A549 (cell line): ENCODE data around the gene WDR19. TPM values are rescaled to one million over a fixed set of nuclear protein-coding genes. Genes with fewer than 3 reads are reported as not detected.
"Not testable (repeated sequence)": the region's sequence is repeated elsewhere in the genome, so short reads cannot be mapped to it uniquely, and the experiment has no call there.

ENCODE experiments used
- ATAC-seq, 2 experiments: fragments of 200-7000 bp in 1 of 2; fragments of >200 bp in 1 of 2; cut with Nextera tagmentation in 1 of 2; cut with Tn5 transposase in 1 of 2; 3 replicates each; pipeline versions ENCODE4 v1.8.0 to v1.9.1; 2018 to 2020; ENCODE audit warnings: mild to moderate bottlenecking in 1 of 2, moderate library complexity in 1 of 2
- CTCF ChIA-PET: fragments of 300-600 bp; sonication (Branson Sonifier 250); formaldehyde crosslinking; extraction: SDS; loops from one replicate; lab custom pipeline; 2021; ENCODE audit warnings: antibody characterized with exemption, inconsistent platforms; lab: Yijun Ruan, JAX
- POLR2A ChIA-PET: fragments of 350-600 bp; formaldehyde crosslinking; extraction: SDS; loops from one replicate; lab custom pipeline; 2021; ENCODE audit warnings: antibody characterized with exemption, inconsistent platforms; lab: Yijun Ruan, JAX
- DNase-seq, 2 experiments: peaks; one replicate each; pipeline versions ENCODE4 v3.0.0 to v3.0.0-alpha.2; 2011 to 2016; ENCODE audit warnings: low read depth in 1 of 2, low spot score in 1 of 2
- FAIRE-seq: peaks from 2 replicates; lab custom pipeline; 2011; peaks lifted over from hg19 to GRCh38; lab: Jason Lieb, UNC
- H3K27ac ChIP-seq, 2 experiments: fragments of >200 bp; sonication (Bioruptor Twin); formaldehyde crosslinking; 3 replicates each; pipeline ENCODE4 v1.5.1; 2016 to 2017
- H3K4me1 ChIP-seq: fragments of >200 bp; sonication (Bioruptor Twin); formaldehyde crosslinking; 3 replicates; pipeline ENCODE4 v1.6.1; 2016
- H3K4me2 ChIP-seq: fragments of >200 bp; sonication (Bioruptor Twin); formaldehyde crosslinking; 3 replicates; pipeline ENCODE4 v1.6.1; 2016
- H3K4me3 ChIP-seq: fragments of >200 bp; sonication (Bioruptor Twin); formaldehyde crosslinking; 3 replicates; pipeline ENCODE4 v1.5.1; 2016
- H3K9me3 ChIP-seq: fragments of >200 bp; sonication (Bioruptor Twin); formaldehyde crosslinking; 3 replicates; pipeline ENCODE4 v1.6.1; 2016
- BCL3 ChIP-seq: fragments of >200 bp; sonication (Bioruptor Twin); formaldehyde crosslinking; IDR thresholded peaks from 3 replicates; pipeline ENCODE4 v1.6.1; 2016
- CBX8 ChIP-seq: fragments of 200-600 bp; sonication (generic); IDR thresholded peaks from 2 replicates; pipeline ENCODE4 v1.6.1; 2016
- CEBPB ChIP-seq, 2 experiments: fragments of >200 bp in 1 of 2; sonication (Bioruptor Twin) in 1 of 2; formaldehyde crosslinking in 1 of 2; IDR thresholded peaks; 2 replicates each; pipeline ENCODE4 v1.6.1; 2012 to 2016
- E2F6 ChIP-seq: IDR thresholded peaks from 2 replicates; pipeline ENCODE4 v1.6.1; 2012; ENCODE audit warnings: low read depth, borderline replicate concordance
- EHF ChIP-seq: fragments of 250-450 bp; sonication (Bioruptor Pico); IDR thresholded peaks from 2 replicates; pipeline ENCODE4 v1.5.0; 2020; ENCODE audit warnings: mild to moderate bottlenecking
- ELK1 ChIP-seq: fragments of 150-350 bp; IDR thresholded peaks from 2 replicates; pipeline ENCODE4 v1.6.1; 2014; ENCODE audit warnings: low read depth, mild to moderate bottlenecking, low read length
- EP300 ChIP-seq, 2 experiments: fragments of >200 bp; sonication (Bioruptor Twin); formaldehyde crosslinking; IDR thresholded peaks; 2 replicates in 1 of 2; 3 replicates in 1 of 2; pipeline ENCODE4 v1.6.1; 2016 to 2017
- GATA3 ChIP-seq: IDR thresholded peaks from 2 replicates; pipeline ENCODE4 v1.6.1; 2012; ENCODE audit warnings: borderline replicate concordance
- HOXA7 ChIP-seq: fragments of 250-450 bp; sonication (Bioruptor Pico); IDR thresholded peaks from 2 replicates; pipeline ENCODE4 v1.5.0; 2020; ENCODE audit warnings: mild to moderate bottlenecking, moderate library complexity
- HOXB13 ChIP-seq: fragments of 250-450 bp; sonication (Bioruptor Pico); IDR thresholded peaks from 2 replicates; pipeline ENCODE4 v1.5.0; 2020; ENCODE audit warnings: low read depth, mild to moderate bottlenecking, moderate library complexity
- JUNB ChIP-seq: fragments of >200 bp; sonication (Bioruptor Twin); formaldehyde crosslinking; IDR thresholded peaks from 2 replicates; pipeline ENCODE4 v1.6.1; 2016
- KDM5A ChIP-seq: fragments of 200-600 bp; sonication (generic); IDR thresholded peaks from 2 replicates; pipeline ENCODE4 v1.6.1; 2016; ENCODE audit warnings: antibody characterized with exemption, mild to moderate bottlenecking
- MAFK ChIP-seq: fragments of 450-650 bp; IDR thresholded peaks from 2 replicates; pipeline ENCODE4 v1.6.1; 2014; ENCODE audit not compliant: partially characterized antibody
- MAZ ChIP-seq: fragments of 150-350 bp; IDR thresholded peaks from 2 replicates; pipeline ENCODE4 v1.6.1; 2014; ENCODE audit warnings: antibody characterized with exemption, low read depth, low read length, borderline replicate concordance
- NPAS2 ChIP-seq: fragments of 250-450 bp; sonication (Bioruptor Pico); IDR thresholded peaks from 2 replicates; pipeline ENCODE4 v1.8.0; 2022; ENCODE audit warnings: mild to moderate bottlenecking, moderate library complexity, borderline replicate concordance
- POLR2AphosphoS2 ChIP-seq: conservative IDR thresholded peaks from 2 replicates; pipeline ENCODE4 v1.6.1; 2012; ENCODE audit warnings: low read length, improper control_type of control experiment, inconsistent platforms
- RARB ChIP-seq: fragments of 250-450 bp; sonication (Bioruptor Pico); IDR thresholded peaks from 2 replicates; pipeline ENCODE4 v1.8.0; 2021; ENCODE audit warnings: mild to moderate bottlenecking, moderate library complexity
- RNF2 ChIP-seq: fragments of 200-600 bp; sonication (generic); IDR thresholded peaks from 2 replicates; pipeline ENCODE4 v1.6.1; 2016; ENCODE audit warnings: low read depth, mild to moderate bottlenecking, antibody characterized with exemption, moderate library complexity, borderline replicate concordance
- SREBF2 ChIP-seq: fragments of 450-650 bp; IDR thresholded peaks from 2 replicates; pipeline ENCODE4 v1.6.1; 2014; ENCODE audit warnings: mild to moderate bottlenecking, moderate library complexity
- TFCP2L1 ChIP-seq: fragments of 250-450 bp; sonication (Bioruptor Pico); IDR thresholded peaks from 2 replicates; pipeline ENCODE4 v1.5.0; 2021; ENCODE audit warnings: mild to moderate bottlenecking
- TP53 ChIP-seq: fragments of 250-450 bp; sonication (Bioruptor Pico); IDR thresholded peaks from 2 replicates; pipeline ENCODE4 v1.5.0; 2021; ENCODE audit warnings: mild to moderate bottlenecking, moderate library complexity
- ZNF302 ChIP-seq: fragments of 250-450 bp; sonication (Bioruptor Pico); IDR thresholded peaks from 2 replicates; pipeline ENCODE4 v1.9.0; 2021; ENCODE audit warnings: inconsistent platforms, mild to moderate bottlenecking, moderate library complexity
- ZSCAN20 ChIP-seq: fragments of 250-450 bp; sonication (Bioruptor Pico); IDR thresholded peaks from 2 replicates; pipeline ENCODE4 v1.8.0; 2022; ENCODE audit warnings: mild to moderate bottlenecking, moderate library complexity
- WGBS: methylation state at CpG from one replicate; pipeline ENCODE4 v1.1.6; 2017; ENCODE audit errors: missing lambda C conversion rate; 5-methylcytosine and 5-hydroxymethylcytosine counted together
- polyA plus RNA-seq, 4 experiments: library from polyadenylated mRNA; depleted of rRNA in 3 of 4; stranded (reverse); fragments of >200 nt; fragmentation: RNase III in 1 of 4; extraction: RNeasy Plus Mini Kit Qiagen cat#74134 plus additional on column Dnase treatment in 1 of 4; gene quantifications; 2 replicates in 3 of 4; 3 replicates in 1 of 4; pipeline ENCODE4 v1.2.3, GENCODE V29; 2011 to 2017

Gene WDR19
- polyA plus RNA-seq, 2 of the 4 experiments (the other 2 are of a cell fraction) = 12.1 to 30.1 TPM

GRCh38 chr4:39179681-39180080 is 2.6 kb upstream of the WDR19 start:
- no peak overlapping the region for H3K4me2 ChIP-seq
- H3K27ac ChIP-seq = no peak overlapping the region
- H3K4me3 ChIP-seq = no peak overlapping the region
- WGBS = 66% methylated on average over 3 of the region's 3 CpGs
- ATAC-seq (no peak), FAIRE-seq (no peak), DNase-seq (no peak)
- POLR2A ChIA-PET = no interaction called here
- H3K4me1 ChIP-seq = 0 out of 3 replicates have a peak, but pooled peaks cover 3% of the 10 kb centered on the region
- no peaks in the 10 kb centered on the region for H3K9me3 ChIP-seq
- CTCF ChIA-PET = no interaction called here
- TF ChIP-seq SREBF2 (no peak), ZNF302 (CRISPR knock-in tag) (no peak), TFCP2L1 (no peak), EHF (CRISPR knock-in tag) (no peak), HOXB13 (CRISPR knock-in tag) (no peak), CBX8 (no peak), GATA3 (no peak), ELK1 (no peak), NPAS2 (no peak), EP300 (IDR thresholded peaks at IDR 0.05) (no peak), KDM5A (no peak), CEBPB (IDR thresholded peaks at IDR 0.05) (no peak)

- H3K9me3 ChIP-seq, H3K4me2 ChIP-seq, DNase-seq, H3K4me1 ChIP-seq, H3K4me3 ChIP-seq, ATAC-seq, FAIRE-seq, H3K27ac ChIP-seq, POLR2A ChIA-PET: not testable (repeated sequence)
- 93% methylated on average over 17 of the region's 17 CpGs for WGBS
- CTCF ChIA-PET = interaction anchor here (0.9 kb wide), 1 partner anchor 280 kb away, joined by 3 read pairs; no protein-coding TSS in a partner anchor
Measured at GRCh38 chr4:39180629-39181028, 1.7 kb upstream of the WDR19 start.

GRCh38 chr4:39181520-39181904 is 817 bp upstream of the WDR19 start:
- ATAC-seq (no peak), FAIRE-seq (no peak), DNase-seq (no peak)
- Histone ChIP-seq H3K27ac (peak overlapping the region; percentile 73 to 84), H3K4me3 (peak overlapping the region; percentile 45), H3K4me1 (0 out of 3 replicates have a peak, but pooled peaks cover 3% of the 10 kb centered on the region), H3K9me3 (no peaks in the 10 kb centered on the region), H3K4me2 (peak overlapping the region; percentile 88)
- ChIA-PET CTCF (interaction anchor here (0.6 to 0.9 kb wide), 3 partner anchors 141 to 280 kb away, joined by 3 to 5 read pairs (median 3); no protein-coding TSS in a partner anchor), POLR2A (no interaction called here)
- 68% methylated on average over 9 of the region's 9 CpGs for WGBS
- no peak for TF ChIP-seq MAZ
- TF ChIP-seq MAFK = no peak
- no peak for TF ChIP-seq CEBPB (IDR thresholded peaks at IDR 0.05)
- no peak for TF ChIP-seq RNF2
- no peak for TF ChIP-seq ZSCAN20 (CRISPR knock-in tag)
- no peak for TF ChIP-seq RARB (CRISPR knock-in tag)
- TF ChIP-seq HOXA7 (CRISPR knock-in tag) = no peak
- no peak for TF ChIP-seq E2F6
- no peak for TF ChIP-seq SREBF2
- TF ChIP-seq BCL3 = no peak
- no peak for TF ChIP-seq ZNF302 (CRISPR knock-in tag)
- no peak for TF ChIP-seq TP53 (CRISPR knock-in tag)
- TF ChIP-seq POLR2AphosphoS2 = no peak
- TF ChIP-seq GATA3 = no peak
- TF ChIP-seq JUNB = no peak
